ENCODE results near the gene IRF6. TPM values are rescaled to one million over a fixed set of nuclear protein-coding genes. Genes with fewer than 3 reads are reported as not detected.

Gene IRF6
- total RNA-seq, 1 experiment from 2014 or later, result 44.1 TPM

- no peak overlapping the region for H3K4me3 Mint-ChIP-seq (ENCODE audit: low read depth, unreplicated experiment)
- no peak overlapping the region for H3K27ac Mint-ChIP-seq (ENCODE audit: unreplicated experiment)
- DNase-seq, result no peak
- H3K36me3 Mint-ChIP-seq (ENCODE audit: insufficient read depth, unreplicated experiment), result no peaks in the 10 kb centered on the region
- H3K27me3 Mint-ChIP-seq (ENCODE audit: unreplicated experiment), result no peaks in the 10 kb centered on the region
- no peaks in the 10 kb centered on the region for H3K9me3 Mint-ChIP-seq (ENCODE audit: low read depth, unreplicated experiment)
- TF ChIP-seq CTCF (IDR thresholded peaks at IDR 0.05; ENCODE audit: unreplicated experiment), result no peak
- H3K4me1 Mint-ChIP-seq (ENCODE audit: low read depth, unreplicated experiment), result no peaks in the 10 kb centered on the region
- CTCF ChIA-PET, result no interaction called here
- no TSS peak for BruUV-seq (replicated peaks)
- intact Hi-C loops (cut with micrococcal nuclease; ENCODE audit: unreplicated experiment), result no loop called here
Measured at GRCh38 chr1:209772126-209772525, 33.8 kb downstream of the IRF6 start.

- TF ChIP-seq CTCF (IDR thresholded peaks at IDR 0.05; ENCODE audit: unreplicated experiment), result no peak
- intact Hi-C loops (cut with micrococcal nuclease; ENCODE audit: unreplicated experiment), result no loop called here
- CTCF ChIA-PET, result no interaction called here
- Mint-ChIP-seq H3K4me3 (ENCODE audit: low read depth, unreplicated experiment) (no peak overlapping the region), H3K4me1 (ENCODE audit: low read depth, unreplicated experiment) (no peaks in the 10 kb centered on the region), H3K27ac (ENCODE audit: unreplicated experiment) (no peak overlapping the region), H3K36me3 (ENCODE audit: insufficient read depth, unreplicated experiment) (no peaks in the 10 kb centered on the region), H3K27me3 (ENCODE audit: unreplicated experiment) (no peaks in the 10 kb centered on the region), H3K9me3 (ENCODE audit: low read depth, unreplicated experiment) (no peaks in the 10 kb centered on the region)
- BruUV-seq (replicated peaks), result no TSS peak
- no peak for DNase-seq
Measured at GRCh38 chr1:209770636-209771415, 35.1 kb downstream of the IRF6 start.

GRCh38 chr1:209769971-209770370 is 36.0 kb downstream of the IRF6 start:
- no peak overlapping the region for H3K4me3 Mint-ChIP-seq (ENCODE audit: low read depth, unreplicated experiment)
- H3K27ac Mint-ChIP-seq (ENCODE audit: unreplicated experiment), result no peak overlapping the region
- H3K36me3 Mint-ChIP-seq (ENCODE audit: insufficient read depth, unreplicated experiment), result no peaks in the 10 kb centered on the region
- intact Hi-C loops (cut with micrococcal nuclease; ENCODE audit: unreplicated experiment), result no loop called here
- CTCF ChIA-PET, result interaction anchor here (0.9 kb wide), 1 partner anchor 1959 kb away, joined by 4 read pairs; no protein-coding TSS in a partner anchor
- no peak for TF ChIP-seq CTCF (IDR thresholded peaks at IDR 0.05; ENCODE audit: unreplicated experiment)
- no TSS peak for BruUV-seq (replicated peaks)
- no peaks in the 10 kb centered on the region for H3K27me3 Mint-ChIP-seq (ENCODE audit: unreplicated experiment)
- no peaks in the 10 kb centered on the region for H3K9me3 Mint-ChIP-seq (ENCODE audit: low read depth, unreplicated experiment)
- no peaks in the 10 kb centered on the region for H3K4me1 Mint-ChIP-seq (ENCODE audit: low read depth, unreplicated experiment)
- no peak for DNase-seq

- H3K4me3 Mint-ChIP-seq (ENCODE audit: low read depth, unreplicated experiment), result no peak overlapping the region
- H3K4me1 Mint-ChIP-seq (ENCODE audit: low read depth, unreplicated experiment), result no peaks in the 10 kb centered on the region
- intact Hi-C loops (cut with micrococcal nuclease; ENCODE audit: unreplicated experiment), result no loop called here
- DNase-seq, result no peak
- no peaks in the 10 kb centered on the region for H3K9me3 Mint-ChIP-seq (ENCODE audit: low read depth, unreplicated experiment)
- H3K36me3 Mint-ChIP-seq (ENCODE audit: insufficient read depth, unreplicated experiment), result no peaks in the 10 kb centered on the region
- no TSS peak for BruUV-seq (replicated peaks)
- no peaks in the 10 kb centered on the region for H3K27me3 Mint-ChIP-seq (ENCODE audit: unreplicated experiment)
- H3K27ac Mint-ChIP-seq (ENCODE audit: unreplicated experiment), result no peak overlapping the region
- CTCF ChIA-PET, result interaction anchor here (0.7 to 0.9 kb wide), 2 partner anchors 18 to 1958 kb away, joined by 3 to 4 read pairs; no protein-coding TSS in a partner anchor
- no peak for TF ChIP-seq CTCF (IDR thresholded peaks at IDR 0.05; ENCODE audit: unreplicated experiment)
Measured at GRCh38 chr1:209769171-209769904, 36.6 kb downstream of the IRF6 start.
